AG09309 (cell line): ENCODE data around the gene COQ8A.

Experiments
- DNase-seq: peaks from one replicate; pipeline ENCODE4 v3.0.0-alpha.2; 2010; ENCODE audit warnings: low read depth
- H3K4me3 ChIP-seq: 2 replicates; pipeline ENCODE4 v1.5.1; 2011; ENCODE audit warnings: mild to moderate bottlenecking, low read depth, low read length, moderate library complexity; ENCODE audit not compliant: control insufficient read depth
- CTCF ChIP-seq: IDR thresholded peaks from 2 replicates; pipeline ENCODE4 v1.5.1; 2011; ENCODE audit warnings: mild to moderate bottlenecking, low read depth, low read length, inconsistent platforms; ENCODE audit not compliant: insufficient read depth, control insufficient read depth; ENCODE audit errors: missing control alignments

The COQ8A gene

DNA sequence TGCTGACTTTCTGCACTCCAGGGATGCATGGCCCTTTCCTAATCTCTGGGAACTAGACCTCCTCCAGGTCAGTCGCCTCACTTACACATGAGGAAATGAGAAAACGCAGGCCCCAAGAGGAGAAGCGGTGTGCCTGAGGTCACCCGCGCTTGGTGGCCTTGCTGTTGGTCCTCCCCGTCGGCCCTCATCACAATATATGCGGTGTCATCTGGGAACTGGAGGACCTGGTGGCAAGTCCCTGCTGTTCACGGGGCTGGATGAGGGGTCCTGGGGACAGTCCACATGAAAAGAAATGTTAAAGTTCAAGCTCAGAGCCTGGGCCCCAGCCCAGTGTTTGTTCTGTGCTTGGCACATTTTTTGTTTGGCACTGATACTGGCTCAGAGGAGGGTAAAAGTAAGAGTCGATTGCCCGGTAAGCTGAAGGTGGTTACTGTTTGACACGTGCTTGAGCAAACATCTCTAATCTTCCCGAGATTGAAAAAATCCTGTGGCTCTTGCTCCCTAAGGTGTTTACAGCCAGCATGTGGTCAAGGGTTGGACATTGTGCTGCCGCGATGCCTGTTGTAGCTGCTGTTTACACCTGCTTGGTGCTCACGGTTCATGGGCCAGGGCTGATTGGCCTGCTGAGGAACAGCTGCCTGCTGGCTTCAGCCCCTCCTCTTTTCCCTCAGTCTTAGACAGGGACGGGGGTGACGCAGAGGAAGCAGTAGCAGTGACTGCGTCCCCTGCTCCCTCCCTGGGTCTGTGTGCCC lies 5.2 kb downstream of the COQ8A start:
- no peak for DNase-seq
- H3K4me3 ChIP-seq, result no peak overlapping the region
- TF ChIP-seq CTCF, result no peak

GRCh38 chr1:226945858-226946245 lies 5.8 kb downstream of the COQ8A start:
- no peak for TF ChIP-seq CTCF
- DNase-seq, result no peak
- H3K4me3 ChIP-seq, result no peak overlapping the region

DNA sequence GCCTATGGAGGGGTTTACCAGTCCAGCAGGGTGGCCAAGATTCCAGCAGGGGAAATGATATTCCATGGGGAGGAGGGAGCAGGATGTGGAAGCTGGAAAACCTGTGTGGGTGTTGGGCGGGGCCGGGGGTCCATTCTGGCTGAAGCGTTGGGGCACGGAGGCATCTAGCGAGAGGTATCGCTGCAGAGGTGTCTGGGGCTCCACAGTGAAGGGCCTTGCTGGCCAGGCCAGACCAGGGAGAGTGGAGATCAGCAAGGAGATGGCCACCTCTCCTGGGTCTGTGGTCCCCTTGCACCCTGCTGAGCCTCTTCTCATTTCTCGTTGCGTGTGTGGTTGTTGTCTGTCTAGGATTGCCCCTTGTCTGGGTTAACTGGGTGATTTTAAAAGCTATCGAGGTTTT lies 6.2 kb downstream of the COQ8A start:
- TF ChIP-seq CTCF, result no peak
- H3K4me3 ChIP-seq, result no peak overlapping the region

DNA sequence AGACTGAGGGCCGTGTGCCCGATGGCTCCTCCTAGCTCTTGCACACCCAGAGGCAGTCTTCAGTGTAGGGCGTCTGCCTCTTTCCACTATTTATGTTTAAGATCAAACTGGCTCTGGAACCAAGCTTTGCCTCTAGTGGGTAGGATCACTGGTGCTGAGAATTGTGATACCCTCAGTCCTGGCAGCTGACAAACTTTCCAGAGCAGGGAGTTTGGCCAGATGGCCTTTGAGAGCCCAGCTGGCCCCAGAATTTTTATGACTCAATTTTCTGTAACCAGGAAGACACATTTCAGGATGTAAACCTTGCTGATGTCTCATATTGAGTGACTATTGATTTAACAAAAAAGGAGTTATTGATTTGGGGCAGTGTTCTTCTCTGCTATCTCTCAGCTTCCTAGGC lies 6.7 kb downstream of the COQ8A start:
- TF ChIP-seq CTCF, result no peak
- no peak for DNase-seq
- H3K4me3 ChIP-seq, result no peak overlapping the region

More for the DNA sequence above, 6.2 kb downstream of the COQ8A start:
- DNase-seq, result no peak

DNA sequence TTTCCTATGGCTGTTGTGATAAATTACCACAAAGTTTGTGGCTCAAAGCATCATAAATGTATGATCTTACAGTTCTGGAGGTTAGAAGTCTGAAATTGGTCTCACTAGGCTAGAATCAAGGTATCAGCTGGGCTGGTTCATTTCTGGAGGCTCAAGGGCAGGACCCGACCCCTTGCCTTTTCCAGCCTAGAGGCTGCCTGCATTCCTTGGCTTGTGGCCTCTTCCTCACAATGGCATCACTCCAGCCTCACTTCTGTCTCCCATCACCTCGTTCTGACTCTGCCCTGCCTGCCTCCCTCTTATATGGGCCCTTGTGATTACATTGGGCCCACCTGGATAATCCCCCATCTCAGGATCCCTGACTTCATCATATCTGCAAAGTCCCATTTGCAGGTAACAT lies 8.0 kb downstream of the COQ8A start:
- DNase-seq, result no peak
- H3K4me3 ChIP-seq, result no peak overlapping the region
- no peak for TF ChIP-seq CTCF

GRCh38 chr1:226948480-226948879 lies 8.4 kb downstream of the COQ8A start:
- no peak for TF ChIP-seq CTCF
- DNase-seq, result no peak
- no peak overlapping the region for H3K4me3 ChIP-seq
